A673 (cell line): Measurements from ENCODE around the gene MPP4.

Experiments
- EZH2 ChIP-seq: fragments of 200-600 bp; sonication (generic); IDR thresholded peaks from 2 replicates; pipeline ENCODE4 v1.6.1; 2017; ENCODE audit warnings: borderline replicate concordance, low read depth, mild to moderate bottlenecking, mixed read lengths, antibody characterized with exemption, low read length; ENCODE audit not compliant: poor library complexity, severe bottlenecking
- TF ChIP-seq, protein P1 (sequence below): fragments of 300-800, 200-600 bp; sonication (generic); conservative IDR thresholded peaks from 2 replicates; pipeline ENCODE4 v1.5.1; 2017; ENCODE audit warnings: low read depth, mild to moderate bottlenecking, antibody characterized with exemption, low read length, moderate library complexity, mixed read lengths

DNA sequence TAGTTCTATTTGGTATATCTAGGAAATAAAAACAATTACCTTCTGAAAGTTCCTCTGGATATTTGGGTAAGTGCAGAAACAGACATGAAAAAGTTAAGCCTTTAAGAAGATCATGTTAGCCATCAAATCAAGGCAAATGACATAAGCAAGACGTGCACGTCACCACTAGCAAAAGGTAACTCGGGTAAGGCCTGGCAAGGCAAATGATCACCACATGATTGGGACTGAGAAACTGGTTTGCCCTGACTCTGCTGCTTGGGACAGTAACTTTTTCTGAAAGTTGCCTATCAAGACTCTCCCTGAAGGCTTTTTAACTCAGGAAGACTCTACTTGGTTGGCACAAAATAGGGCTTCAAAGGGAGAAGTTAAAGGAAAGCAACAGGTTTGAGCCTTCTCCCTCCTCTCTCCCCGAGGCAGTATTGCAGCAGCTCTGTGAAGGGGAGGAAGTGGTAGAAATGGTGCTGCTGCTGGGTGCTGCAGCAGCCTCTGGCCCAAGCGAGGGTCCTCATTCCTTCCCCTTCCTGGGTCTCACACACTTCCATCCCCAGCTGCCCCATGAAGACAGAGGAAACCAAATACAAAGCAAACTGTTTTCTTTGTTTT lies 38.0 kb downstream of the MPP4 start:
- TF ChIP-seq, protein P1, sequence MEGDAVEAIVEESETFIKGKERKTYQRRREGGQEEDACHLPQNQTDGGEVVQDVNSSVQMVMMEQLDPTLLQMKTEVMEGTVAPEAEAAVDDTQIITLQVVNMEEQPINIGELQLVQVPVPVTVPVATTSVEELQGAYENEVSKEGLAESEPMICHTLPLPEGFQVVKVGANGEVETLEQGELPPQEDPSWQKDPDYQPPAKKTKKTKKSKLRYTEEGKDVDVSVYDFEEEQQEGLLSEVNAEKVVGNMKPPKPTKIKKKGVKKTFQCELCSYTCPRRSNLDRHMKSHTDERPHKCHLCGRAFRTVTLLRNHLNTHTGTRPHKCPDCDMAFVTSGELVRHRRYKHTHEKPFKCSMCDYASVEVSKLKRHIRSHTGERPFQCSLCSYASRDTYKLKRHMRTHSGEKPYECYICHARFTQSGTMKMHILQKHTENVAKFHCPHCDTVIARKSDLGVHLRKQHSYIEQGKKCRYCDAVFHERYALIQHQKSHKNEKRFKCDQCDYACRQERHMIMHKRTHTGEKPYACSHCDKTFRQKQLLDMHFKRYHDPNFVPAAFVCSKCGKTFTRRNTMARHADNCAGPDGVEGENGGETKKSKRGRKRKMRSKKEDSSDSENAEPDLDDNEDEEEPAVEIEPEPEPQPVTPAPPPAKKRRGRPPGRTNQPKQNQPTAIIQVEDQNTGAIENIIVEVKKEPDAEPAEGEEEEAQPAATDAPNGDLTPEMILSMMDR = no peak
- TF ChIP-seq EZH2 = no peak
